Mononuclear cell (primary cell): ENCODE measurements around the gene PDE9A. TPM values are rescaled to one million over a fixed set of nuclear protein-coding genes. Genes with fewer than 3 reads are reported as not detected.

Experiments used
- H3K27me3 ChIP-seq: 2 replicates; pipeline ENCODE4 v1.6.0; 2011; ENCODE audit warnings: low read length, control low read depth; ENCODE audit not compliant: insufficient read depth
- H3K4me1 ChIP-seq: 2 replicates; pipeline ENCODE4 v1.5.1; 2011; ENCODE audit warnings: mild to moderate bottlenecking, low read length, control low read depth; ENCODE audit not compliant: insufficient read depth
- H3K4me3 ChIP-seq: 2 replicates; pipeline ENCODE4 v1.5.1; 2011; ENCODE audit warnings: mild to moderate bottlenecking, low read length, moderate library complexity
- H3K9me3 ChIP-seq: 2 replicates; pipeline ENCODE4 v1.5.1; 2011; ENCODE audit warnings: low read depth, mild to moderate bottlenecking, control low read depth, low read length
- total RNA-seq: library from RNA; depleted of rRNA; stranded (reverse); fragments of >200 nt; gene quantifications from one replicate; pipeline ENCODE4 v1.2.3, GENCODE V29; 2012

The PDE9A gene
- total RNA-seq, 1 donor = 3.0 TPM

GRCh38 chr21:42688226-42688840 lies 34.9 kb downstream of the PDE9A start:
- peaks cover 18% of the 10 kb centered on the region for H3K4me1 ChIP-seq
- no peaks in the 10 kb centered on the region for H3K27me3 ChIP-seq
- H3K9me3 ChIP-seq = no peaks in the 10 kb centered on the region
- H3K4me3 ChIP-seq = no peak overlapping the region

- no peaks in the 10 kb centered on the region for H3K9me3 ChIP-seq
- H3K4me3 ChIP-seq = no peak overlapping the region
- H3K4me1 ChIP-seq = peaks cover 12% of the 10 kb centered on the region
- no peaks in the 10 kb centered on the region for H3K27me3 ChIP-seq
Observed at GRCh38 chr21:42688841-42689371, 35.5 kb downstream of the PDE9A start.

GRCh38 chr21:42690586-42690985 lies 37.2 kb downstream of the PDE9A start:
- Histone ChIP-seq H3K4me3 (no peak overlapping the region), H3K4me1 (no peaks in the 10 kb centered on the region), H3K9me3 (no peaks in the 10 kb centered on the region), H3K27me3 (no peaks in the 10 kb centered on the region)

GRCh38 chr21:42691901-42692559 lies 38.6 kb downstream of the PDE9A start:
- no peaks in the 10 kb centered on the region for H3K9me3 ChIP-seq
- no peak overlapping the region for H3K4me3 ChIP-seq
- no peaks in the 10 kb centered on the region for H3K27me3 ChIP-seq
- H3K4me1 ChIP-seq = no peaks in the 10 kb centered on the region

- no peak overlapping the region for H3K4me3 ChIP-seq
- no peaks in the 10 kb centered on the region for H3K4me1 ChIP-seq
- no peaks in the 10 kb centered on the region for H3K9me3 ChIP-seq
- H3K27me3 ChIP-seq = no peaks in the 10 kb centered on the region
Observed at GRCh38 chr21:42692688-42693087, 39.3 kb downstream of the PDE9A start.

- no peak overlapping the region for H3K4me3 ChIP-seq
- H3K9me3 ChIP-seq = no peaks in the 10 kb centered on the region
- H3K4me1 ChIP-seq = no peaks in the 10 kb centered on the region
- no peaks in the 10 kb centered on the region for H3K27me3 ChIP-seq
Observed at GRCh38 chr21:42694751-42695696, 41.6 kb downstream of the PDE9A start.

- no peaks in the 10 kb centered on the region for H3K27me3 ChIP-seq
- H3K4me1 ChIP-seq = no peaks in the 10 kb centered on the region
- H3K4me3 ChIP-seq = no peak overlapping the region
Observed at GRCh38 chr21:42695697-42696380, 42.4 kb downstream of the PDE9A start.

GRCh38 chr21:42696501-42697040 lies 43.1 kb downstream of the PDE9A start:
- H3K4me1 ChIP-seq = no peaks in the 10 kb centered on the region
- no peaks in the 10 kb centered on the region for H3K9me3 ChIP-seq
- H3K4me3 ChIP-seq = no peak overlapping the region
- H3K27me3 ChIP-seq = no peaks in the 10 kb centered on the region

More at GRCh38 chr21:42695697-42696380, 42.4 kb downstream of the PDE9A start:
- no peaks in the 10 kb centered on the region for H3K9me3 ChIP-seq

GRCh38 chr21:42698733-42699132 lies 45.3 kb downstream of the PDE9A start:
- no peaks in the 10 kb centered on the region for H3K4me1 ChIP-seq
- no peaks in the 10 kb centered on the region for H3K27me3 ChIP-seq
- H3K9me3 ChIP-seq = no peaks in the 10 kb centered on the region
- no peak overlapping the region for H3K4me3 ChIP-seq

GRCh38 chr21:42699196-42699595 lies 45.8 kb downstream of the PDE9A start:
- Histone ChIP-seq H3K9me3 (no peaks in the 10 kb centered on the region), H3K27me3 (no peaks in the 10 kb centered on the region), H3K4me1 (no peaks in the 10 kb centered on the region), H3K4me3 (no peak overlapping the region)

- Histone ChIP-seq H3K4me3 (no peak overlapping the region), H3K4me1 (no peaks in the 10 kb centered on the region), H3K9me3 (no peaks in the 10 kb centered on the region), H3K27me3 (no peaks in the 10 kb centered on the region)
Observed at GRCh38 chr21:42701706-42702456, 48.5 kb downstream of the PDE9A start.

- Histone ChIP-seq H3K4me1 (no peaks in the 10 kb centered on the region), H3K9me3 (no peaks in the 10 kb centered on the region), H3K27me3 (no peaks in the 10 kb centered on the region), H3K4me3 (no peak overlapping the region)
Observed at GRCh38 chr21:42702720-42703119, 49.3 kb downstream of the PDE9A start.

- Histone ChIP-seq H3K9me3 (no peaks in the 10 kb centered on the region), H3K27me3 (no peaks in the 10 kb centered on the region), H3K4me1 (no peaks in the 10 kb centered on the region), H3K4me3 (no peak overlapping the region)
Observed at GRCh38 chr21:42703136-42703908, 49.9 kb downstream of the PDE9A start.
